Activated CD8-positive, alpha-beta memory T cell treated with anti-CD3 and anti-CD28 coated beads for 4 hours (primary cell): ENCODE data around the gene ZNF423.
"Not testable (repeated sequence)": the region's sequence is repeated elsewhere in the genome, so short reads cannot be mapped to it uniquely, and the experiment has no call there.

Experiments
- DNase-seq, 2 donors: peaks; one replicate each; pipeline ENCODE4 v3.0.0-alpha.2; 2020; ENCODE audit warnings: low read depth in 2 of 2

The ZNF423 gene

GRCh38 chr16:49583911-49584310, 272.0 kb downstream of the ZNF423 start:
- DNase-seq, result no peak

GRCh38 chr16:49581630-49582298, 274.1 kb downstream of the ZNF423 start:
- no peak for DNase-seq

GRCh38 chr16:49580751-49581303, 275.1 kb downstream of the ZNF423 start:
- no peak for DNase-seq

GRCh38 chr16:49578435-49579024, 277.4 kb downstream of the ZNF423 start:
- no peak for DNase-seq

- no peak for DNase-seq
These were observed 277.9 kb downstream of the ZNF423 start for GRCh38 chr16:49578018-49578417.

- DNase-seq, result no peak
These were observed 279.0 kb downstream of the ZNF423 start for GRCh38 chr16:49576941-49577340.

GRCh38 chr16:49576173-49576494, 279.8 kb downstream of the ZNF423 start:
- DNase-seq, result no peak

- no peak for DNase-seq
These were observed 280.4 kb downstream of the ZNF423 start for GRCh38 chr16:49575346-49576172.

GRCh38 chr16:49574826-49575225, 281.1 kb downstream of the ZNF423 start:
- no peak for DNase-seq

GRCh38 chr16:49567950-49568349, 288.0 kb downstream of the ZNF423 start:
- DNase-seq, result no peak

- DNase-seq, result no peak
These were observed 289.5 kb downstream of the ZNF423 start for GRCh38 chr16:49566432-49566831.

GRCh38 chr16:49564496-49565229, 291.2 kb downstream of the ZNF423 start:
- DNase-seq, result no peak

- no peak for DNase-seq
These were observed 292.2 kb downstream of the ZNF423 start for GRCh38 chr16:49563666-49564065.

GRCh38 chr16:49562894-49563293, 293.0 kb downstream of the ZNF423 start:
- DNase-seq, result not testable (repeated sequence)

GRCh38 chr16:49562228-49562627, 293.7 kb downstream of the ZNF423 start:
- DNase-seq, result no peak

GRCh38 chr16:49560004-49560830, 295.7 kb downstream of the ZNF423 start:
- DNase-seq, result no peak

GRCh38 chr16:49559242-49559641, 296.7 kb downstream of the ZNF423 start:
- DNase-seq, result no peak

GRCh38 chr16:49558451-49558850, 297.5 kb downstream of the ZNF423 start:
- no peak for DNase-seq

- no peak for DNase-seq
These were observed 299.1 kb downstream of the ZNF423 start for GRCh38 chr16:49556606-49557446.

GRCh38 chr16:49556249-49556605, 299.7 kb downstream of the ZNF423 start:
- no peak for DNase-seq
